ENCODE data around the gene SMLR1.
A peak's percentile ranks its signal among the peaks of the same experiment; 100 is the strongest.

SMLR1 gene

GRCh38 chr6:130853555-130854183, 26.5 kb downstream of the SMLR1 start:
- DNase-seq = no peak

GRCh38 chr6:130858054-130858453, 30.8 kb downstream of the SMLR1 start:
- DNase-seq = no peak

DNA sequence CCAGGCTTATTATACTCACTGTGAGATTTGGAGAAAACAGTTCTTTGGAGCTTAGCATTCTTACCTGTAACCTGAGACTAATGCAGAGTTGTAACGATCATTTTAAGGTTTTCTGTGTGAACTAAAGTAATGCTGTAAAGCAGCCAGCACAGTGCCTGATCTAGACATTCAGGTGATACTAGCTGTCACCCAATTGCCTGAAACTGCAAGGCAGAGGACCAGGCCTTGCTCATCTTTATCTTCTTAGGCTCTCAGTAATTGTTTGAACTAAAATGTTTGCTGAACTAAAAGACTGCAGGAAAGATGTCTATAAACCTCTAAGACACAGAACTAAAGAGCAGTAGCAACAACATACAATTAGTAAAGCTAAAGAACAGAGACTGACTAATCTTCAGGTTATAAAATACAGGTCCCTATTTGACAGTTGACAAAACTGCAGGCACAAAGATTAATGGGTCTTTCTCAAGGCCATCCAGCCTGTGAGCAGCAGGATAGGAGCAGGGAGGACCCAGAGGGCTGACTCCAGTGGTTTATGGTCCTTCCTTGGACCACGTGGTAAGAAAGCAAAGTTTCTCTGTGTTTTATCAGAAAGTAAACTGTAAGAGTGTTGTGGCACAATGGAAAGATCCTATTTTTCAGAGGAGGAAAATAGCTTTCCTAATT, 31.4 kb downstream of the SMLR1 start:
- DNase-seq = no peak

- DNase-seq = no peak
Measured at GRCh38 chr6:130859161-130859867, 32.1 kb downstream of the SMLR1 start.

DNA sequence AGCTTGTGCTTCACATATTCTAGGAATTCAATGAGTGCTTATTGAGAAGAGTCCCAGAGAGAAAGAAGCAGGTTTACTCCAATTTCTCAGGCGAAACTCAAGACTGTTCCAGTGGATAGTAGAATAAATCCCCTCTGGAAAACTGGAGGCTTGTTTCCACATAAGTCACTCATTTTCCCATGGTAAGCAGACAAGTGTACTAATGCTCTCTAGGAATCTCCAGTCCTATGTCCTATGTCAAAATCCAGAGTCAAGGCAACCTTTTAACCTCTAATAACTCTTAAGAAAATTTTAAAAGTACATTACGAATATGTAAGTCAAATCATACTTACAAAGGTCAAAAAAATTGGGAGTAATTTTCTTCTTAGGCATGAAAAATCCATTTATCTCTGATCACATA, 35.2 kb downstream of the SMLR1 start:
- no peak for DNase-seq

DNA sequence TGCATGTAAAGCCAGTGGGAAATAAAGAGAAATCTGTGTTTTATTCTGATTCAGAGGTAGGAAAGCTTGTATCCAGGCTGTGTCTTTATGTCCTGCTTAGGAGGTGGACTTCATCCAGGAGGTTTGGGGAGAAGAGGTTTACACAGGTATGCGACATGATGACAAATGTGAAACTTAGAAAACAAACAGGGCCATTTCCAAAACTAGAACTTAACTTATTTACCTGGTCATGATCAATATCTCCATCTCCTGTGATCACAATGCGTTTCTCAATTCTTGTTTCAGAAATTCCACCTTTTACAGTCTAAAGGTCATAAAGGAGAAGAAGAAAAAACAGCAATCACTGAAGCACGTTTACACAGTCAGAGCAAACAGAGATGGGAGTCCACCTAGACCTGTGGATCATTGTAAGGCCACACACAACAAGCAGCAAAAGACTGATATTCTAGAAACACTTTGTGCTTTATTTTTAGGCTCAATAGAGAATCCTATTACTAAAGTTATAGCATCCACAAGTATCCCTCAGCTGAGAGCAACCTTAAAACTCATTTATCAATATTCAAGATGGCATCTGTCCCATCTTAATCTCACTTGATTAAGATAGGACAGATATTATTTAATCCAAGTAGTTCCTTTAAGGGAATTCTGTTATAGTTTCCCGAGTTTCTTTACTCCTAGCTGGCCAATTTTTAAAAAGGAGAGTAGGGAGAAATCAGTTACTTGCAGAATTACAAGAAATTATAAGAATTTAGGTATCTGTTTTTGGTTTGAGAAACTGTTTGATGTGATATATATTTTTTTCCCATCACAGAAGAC, 36.4 kb downstream of the SMLR1 start:
- DNase-seq = no peak

DNA sequence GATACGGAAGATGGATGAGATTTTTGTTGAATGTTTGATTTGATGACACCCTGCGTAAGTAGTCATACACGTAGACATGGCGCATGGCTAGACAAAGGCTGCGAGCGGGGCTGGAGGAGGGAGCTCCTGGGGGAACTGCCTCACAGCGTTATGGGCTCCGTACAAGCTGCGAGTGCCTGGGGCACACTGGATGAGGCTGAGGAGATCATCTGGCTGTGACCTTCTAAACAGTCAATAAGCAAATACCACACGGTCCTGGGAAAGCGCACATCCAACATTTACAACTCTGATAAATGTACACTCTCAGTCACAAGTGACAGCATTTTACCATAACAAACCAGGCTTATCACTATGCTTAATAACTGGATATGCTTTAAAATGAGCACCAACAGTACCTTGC, 37.1 kb downstream of the SMLR1 start:
- DNase-seq = no peak

GRCh38 chr6:130865793-130866192, 38.6 kb downstream of the SMLR1 start:
- DNase-seq = no peak

DNA sequence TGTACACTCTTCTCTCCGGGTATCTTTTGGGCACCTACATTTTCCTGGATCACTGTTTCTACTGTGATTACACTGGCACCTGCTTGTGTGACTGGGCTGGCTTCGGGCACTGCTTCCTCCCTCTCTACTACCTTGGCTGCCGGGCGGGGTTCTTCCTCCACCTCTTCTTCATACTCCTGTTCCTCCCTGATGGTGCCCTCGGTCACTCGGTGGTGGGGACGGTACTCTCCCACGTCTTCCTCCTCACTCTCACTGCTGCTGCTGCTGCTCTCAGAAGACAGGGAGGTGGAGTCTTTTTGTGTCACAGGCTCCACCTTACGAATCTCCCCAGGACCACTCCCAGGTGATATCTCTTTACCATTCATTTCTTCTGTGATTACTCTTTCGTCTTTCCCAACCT, 42.5 kb downstream of the SMLR1 start:
- no peak for DNase-seq

DNA sequence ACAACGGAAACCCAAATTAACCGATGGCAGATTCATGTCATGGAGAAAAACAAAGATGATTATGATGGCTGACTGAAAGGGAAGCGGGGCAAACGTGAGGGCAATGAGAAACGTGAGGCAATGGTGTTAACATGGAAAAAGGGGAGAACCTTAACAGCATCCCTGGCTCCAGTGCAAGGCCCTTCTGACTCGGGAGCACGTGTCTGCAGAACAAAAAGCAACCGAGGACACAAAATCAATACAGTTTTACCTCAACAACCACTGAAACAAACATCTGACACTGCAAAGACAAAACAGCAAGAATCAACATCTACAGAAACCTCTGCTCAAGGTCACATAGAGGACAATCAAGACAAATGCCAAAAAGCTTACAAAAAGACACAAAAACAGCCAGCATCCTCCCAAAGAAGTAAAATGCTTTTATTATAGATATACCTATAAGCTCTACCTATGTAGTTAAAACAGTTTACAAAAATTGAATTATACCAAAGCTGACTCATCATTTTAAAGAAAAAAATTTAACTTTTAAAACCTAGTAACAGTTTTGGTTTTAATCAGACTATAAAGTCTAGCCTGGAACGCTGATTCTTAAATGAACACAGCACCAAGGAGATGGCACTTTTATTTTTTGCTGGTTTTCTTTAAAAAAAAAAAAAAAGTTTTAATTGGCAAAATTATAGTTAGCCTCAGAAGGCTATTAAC, 43.1 kb downstream of the SMLR1 start:
- no peak for DNase-seq

DNA sequence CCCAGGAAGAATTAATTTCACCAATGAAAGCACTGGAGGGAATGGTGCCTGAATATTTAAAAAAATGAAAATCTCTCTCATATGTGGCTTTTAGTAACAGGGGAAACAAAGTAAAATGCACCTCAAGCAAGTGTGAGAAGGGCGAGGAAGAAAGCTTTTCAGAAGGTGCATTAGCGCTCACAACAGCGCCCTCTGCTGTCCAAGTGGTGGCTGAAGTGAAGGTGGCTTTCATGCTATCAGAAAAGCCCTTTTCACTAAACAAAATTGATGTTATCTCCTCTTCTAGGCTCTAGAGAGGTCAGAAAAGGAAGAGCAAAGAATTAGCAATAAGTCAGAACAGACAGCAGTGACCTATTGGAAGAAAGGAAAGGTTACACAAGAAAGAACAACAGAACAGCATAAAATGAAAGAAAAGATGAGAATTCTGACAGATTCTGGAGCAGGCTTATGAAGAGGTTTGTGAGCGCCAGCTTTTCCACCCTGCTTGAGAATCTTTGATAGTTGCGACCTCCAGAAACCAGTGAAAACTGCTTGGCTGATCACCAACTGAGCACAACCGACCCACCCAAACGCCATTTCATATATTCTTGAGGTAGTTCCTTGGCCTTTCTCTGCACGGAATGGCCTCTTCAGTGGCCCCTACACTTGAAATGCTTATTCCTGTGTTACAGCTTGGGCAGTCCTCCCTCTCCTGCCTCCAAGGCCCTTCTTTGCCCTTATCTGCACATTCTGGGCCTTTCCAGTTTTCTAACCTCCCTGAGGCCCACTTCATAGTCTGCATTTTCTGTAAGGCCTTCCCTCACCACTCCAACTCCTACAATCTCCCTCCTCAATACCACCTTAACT, 45.3 kb downstream of the SMLR1 start:
- DNase-seq = peak; percentile 5

GRCh38 chr6:130873746-130874145, 46.5 kb downstream of the SMLR1 start:
- DNase-seq = no peak

DNA sequence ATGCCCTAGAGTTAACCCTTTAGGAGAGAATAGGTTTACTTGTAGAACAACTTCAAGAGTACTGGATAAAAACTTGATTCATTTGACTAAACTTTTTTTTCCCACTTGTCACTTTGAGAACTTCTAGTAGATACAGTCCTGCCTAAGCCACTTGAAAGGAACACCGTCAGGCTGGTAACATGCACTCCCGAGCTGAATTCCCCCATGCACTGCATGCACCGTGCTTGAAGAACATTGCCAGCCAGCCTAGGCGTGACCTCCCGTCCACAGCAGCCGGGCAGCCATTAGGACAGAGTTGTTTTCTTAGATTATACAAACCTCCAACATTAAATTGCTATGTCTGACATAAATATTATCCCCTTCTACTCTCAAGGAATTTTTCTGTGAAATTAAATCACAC, 52.6 kb downstream of the SMLR1 start:
- DNase-seq = no peak

DNA sequence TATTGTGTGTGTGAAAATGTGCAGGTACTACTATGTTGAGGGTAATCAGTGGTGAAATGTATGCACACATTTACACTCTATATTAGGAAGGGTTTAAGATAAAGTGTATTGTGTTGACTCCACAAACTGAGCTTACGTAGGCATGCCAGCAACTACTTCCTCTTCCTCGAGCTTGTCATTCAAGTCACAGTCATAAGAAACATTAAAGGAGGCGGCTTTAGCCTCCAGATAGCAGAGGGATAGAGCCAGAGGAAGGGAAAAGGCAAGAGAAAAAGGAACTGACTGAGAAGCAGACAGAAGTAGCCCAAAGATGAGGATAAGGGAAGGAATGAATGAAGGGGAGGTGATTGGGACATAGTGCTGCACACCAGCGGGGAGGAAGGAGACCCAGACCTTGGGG, 55.2 kb downstream of the SMLR1 start:
- no peak for DNase-seq

DNA sequence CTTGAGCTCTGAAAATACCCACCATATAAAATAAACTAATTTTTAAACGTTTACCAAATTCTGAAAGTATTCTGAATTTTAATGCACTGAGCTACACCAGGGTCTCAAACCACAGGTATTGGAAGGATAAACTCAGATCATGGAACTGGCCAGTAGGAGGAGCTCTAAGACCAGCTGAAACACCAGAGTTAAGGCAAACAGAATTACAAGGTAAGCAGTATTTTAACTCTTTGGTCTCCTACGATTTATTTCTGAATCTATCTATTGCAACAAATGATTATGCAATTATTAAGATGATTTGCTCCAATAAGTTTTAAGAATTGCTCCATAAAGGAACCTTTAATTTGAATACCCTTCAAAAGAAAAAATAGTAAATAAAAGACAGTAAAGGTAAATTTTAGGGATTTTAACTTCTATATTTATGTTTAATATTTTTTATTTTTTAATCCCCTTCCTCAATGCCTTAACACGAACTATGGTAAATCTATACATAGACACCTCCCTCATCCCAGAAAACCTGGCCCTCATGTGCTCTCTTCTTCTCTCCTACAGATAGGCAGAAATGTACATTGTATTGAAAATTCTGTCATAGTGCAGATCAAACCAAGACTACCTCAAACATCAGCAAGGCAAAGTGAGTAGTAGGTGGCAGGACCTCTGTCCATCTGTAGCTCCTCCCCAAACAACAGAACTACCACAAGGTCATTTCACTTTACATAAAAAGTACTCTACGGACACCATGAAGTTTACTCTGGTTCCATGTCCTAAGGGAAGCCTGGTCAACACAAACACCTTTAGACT, 58.4 kb downstream of the SMLR1 start:
- peak; percentile 2 for DNase-seq
